ENCODE measurements around the gene ARG2. TPM values are rescaled to one million over a fixed set of nuclear protein-coding genes. Genes with fewer than 3 reads are reported as not detected.

The ARG2 gene
- total and polyA plus RNA-seq, 2 experiments from 2014 or later = 29.0 to 35.0 TPM

DNA sequence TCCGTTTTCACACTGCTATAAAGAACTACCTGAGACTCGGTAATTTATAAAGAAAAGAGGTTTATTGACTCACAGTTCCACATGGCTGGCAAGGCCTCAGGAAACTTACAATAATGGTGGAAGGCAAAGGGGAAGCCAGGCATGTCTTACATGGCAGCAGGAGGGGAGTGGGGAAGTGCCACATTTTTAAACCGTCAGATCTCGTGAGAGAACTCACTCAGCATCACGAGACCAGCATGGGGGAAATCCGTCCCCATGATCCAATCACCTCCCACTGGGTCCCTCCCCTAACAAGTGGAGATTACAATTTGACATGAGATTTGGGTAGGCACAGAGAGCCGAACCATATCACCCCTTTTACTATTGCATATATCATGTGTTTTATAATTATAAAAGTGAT, 17.6 kb upstream of the ARG2 start:
- H3K27me3 ChIP-seq = no peaks in the 10 kb centered on the region
- no peaks in the 10 kb centered on the region for H3K36me3 ChIP-seq (replicated peaks; ENCODE audit: insufficient read depth, low read depth)
- no peaks in the 10 kb centered on the region for H3K9me3 ChIP-seq (ENCODE audit: low read depth)
- no peak for DNase-seq (ENCODE audit: low spot score)
- WGBS (ENCODE audit: low lambda C conversion rate, missing lambda C conversion rate) = 65% methylated on average over 7 of the region's 7 CpGs
- H3K4me2 ChIP-seq = no peak overlapping the region
- no peaks in the 10 kb centered on the region for H3K4me1 ChIP-seq (ENCODE audit: insufficient read depth)
- peaks cover 21% of the 10 kb centered on the region for H3K79me2 ChIP-seq
- H3K9me2 ChIP-seq (replicated peaks; ENCODE audit: insufficient read depth) = no peaks in the 10 kb centered on the region
- no peak overlapping the region for H3K27ac ChIP-seq
- H2AFZ ChIP-seq = no peak overlapping the region
- no peak overlapping the region for H3K4me3 ChIP-seq
- TF ChIP-seq, protein P1, sequence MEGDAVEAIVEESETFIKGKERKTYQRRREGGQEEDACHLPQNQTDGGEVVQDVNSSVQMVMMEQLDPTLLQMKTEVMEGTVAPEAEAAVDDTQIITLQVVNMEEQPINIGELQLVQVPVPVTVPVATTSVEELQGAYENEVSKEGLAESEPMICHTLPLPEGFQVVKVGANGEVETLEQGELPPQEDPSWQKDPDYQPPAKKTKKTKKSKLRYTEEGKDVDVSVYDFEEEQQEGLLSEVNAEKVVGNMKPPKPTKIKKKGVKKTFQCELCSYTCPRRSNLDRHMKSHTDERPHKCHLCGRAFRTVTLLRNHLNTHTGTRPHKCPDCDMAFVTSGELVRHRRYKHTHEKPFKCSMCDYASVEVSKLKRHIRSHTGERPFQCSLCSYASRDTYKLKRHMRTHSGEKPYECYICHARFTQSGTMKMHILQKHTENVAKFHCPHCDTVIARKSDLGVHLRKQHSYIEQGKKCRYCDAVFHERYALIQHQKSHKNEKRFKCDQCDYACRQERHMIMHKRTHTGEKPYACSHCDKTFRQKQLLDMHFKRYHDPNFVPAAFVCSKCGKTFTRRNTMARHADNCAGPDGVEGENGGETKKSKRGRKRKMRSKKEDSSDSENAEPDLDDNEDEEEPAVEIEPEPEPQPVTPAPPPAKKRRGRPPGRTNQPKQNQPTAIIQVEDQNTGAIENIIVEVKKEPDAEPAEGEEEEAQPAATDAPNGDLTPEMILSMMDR (IDR thresholded peaks at IDR 0.05; ENCODE audit: poor library complexity) = no peak
- TF ChIP-seq EZH2 (IDR thresholded peaks at IDR 0.05; ENCODE audit: borderline replicate concordance) (no peak), EZH2phosphoT487 (IDR thresholded peaks at IDR 0.05; ENCODE audit: low read depth, severe bottlenecking, unreplicated experiment) (no peak)
- H4K20me1 ChIP-seq (ENCODE audit: insufficient read depth, poor library complexity, severe bottlenecking) = no peaks in the 10 kb centered on the region

DNA sequence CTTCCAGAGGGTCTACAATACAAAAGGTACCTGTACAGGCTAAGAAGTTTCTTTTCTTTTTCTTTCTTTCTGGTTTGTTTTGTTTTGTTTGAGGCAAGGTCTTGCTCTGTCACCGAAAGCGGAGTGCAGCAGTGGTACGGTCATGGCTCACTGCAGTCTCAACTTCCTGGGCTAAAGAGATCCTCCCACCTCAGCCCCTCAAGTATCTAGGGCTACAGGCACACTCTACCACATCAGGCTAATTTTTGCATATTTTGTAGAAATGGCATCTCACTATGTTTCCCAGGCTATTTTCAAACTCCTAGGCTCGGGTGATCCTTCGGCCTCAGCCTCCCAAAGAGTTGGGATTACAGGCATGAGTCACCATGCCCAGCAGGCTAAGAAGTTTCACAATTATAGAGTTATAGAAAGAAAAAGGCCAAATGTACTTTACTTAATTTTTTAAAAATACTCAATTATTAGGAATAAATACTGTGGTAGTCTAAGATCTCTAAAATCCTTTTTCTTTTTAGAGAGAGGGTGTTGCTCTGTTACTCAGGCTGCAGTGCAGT, 16.6 kb upstream of the ARG2 start:
- H3K9me3 ChIP-seq (ENCODE audit: low read depth) = no peaks in the 10 kb centered on the region
- whole genome bisulfite sequencing (ENCODE audit: low lambda C conversion rate, missing lambda C conversion rate) = 71% methylated on average over 5 of the region's 5 CpGs
- H3K36me3 ChIP-seq (replicated peaks; ENCODE audit: insufficient read depth, low read depth) = no peaks in the 10 kb centered on the region
- H3K79me2 ChIP-seq = peaks cover 11% of the 10 kb centered on the region
- no peak overlapping the region for H3K4me3 ChIP-seq
- TF ChIP-seq EZH2 (IDR thresholded peaks at IDR 0.05; ENCODE audit: borderline replicate concordance) = no peak
- TF ChIP-seq, protein P1 (IDR thresholded peaks at IDR 0.05; ENCODE audit: poor library complexity) = no peak
- TF ChIP-seq EZH2phosphoT487 (IDR thresholded peaks at IDR 0.05; ENCODE audit: low read depth, severe bottlenecking, unreplicated experiment) = no peak
- no peaks in the 10 kb centered on the region for H3K4me1 ChIP-seq (ENCODE audit: insufficient read depth)
- no peak overlapping the region for H3K27ac ChIP-seq
- no peak overlapping the region for H2AFZ ChIP-seq
- no peaks in the 10 kb centered on the region for H3K27me3 ChIP-seq
- no peaks in the 10 kb centered on the region for H4K20me1 ChIP-seq (ENCODE audit: insufficient read depth, poor library complexity, severe bottlenecking)
- no peak for DNase-seq (ENCODE audit: low spot score)
- H3K4me2 ChIP-seq = no peak overlapping the region
- H3K9me2 ChIP-seq (replicated peaks; ENCODE audit: insufficient read depth) = no peaks in the 10 kb centered on the region

DNA sequence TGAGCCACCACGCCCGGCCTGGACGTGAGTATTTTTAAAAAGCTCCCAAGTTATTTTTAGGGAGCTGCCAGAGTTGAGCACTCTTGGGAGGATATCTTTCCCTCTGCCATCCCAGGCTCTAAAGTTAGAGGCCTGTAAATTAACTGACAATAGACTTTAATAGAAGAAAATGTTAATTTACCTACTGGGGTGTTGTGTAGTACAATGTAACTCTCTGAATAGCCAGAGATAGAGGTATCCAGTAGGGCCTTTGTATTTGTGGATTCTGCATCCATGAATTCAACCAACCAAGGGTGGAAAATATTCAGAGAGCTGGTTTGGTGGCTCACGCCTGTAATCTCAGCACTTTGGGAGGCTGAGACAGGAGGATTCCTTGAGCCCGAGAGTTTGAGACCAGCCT, 12.1 kb upstream of the ARG2 start:
- Histone ChIP-seq H3K9me2 (replicated peaks; ENCODE audit: insufficient read depth) (no peaks in the 10 kb centered on the region), H2AFZ (no peak overlapping the region), H3K4me3 (no peak overlapping the region), H3K4me2 (no peak overlapping the region), H4K20me1 (ENCODE audit: insufficient read depth, poor library complexity, severe bottlenecking) (no peaks in the 10 kb centered on the region), H3K4me1 (ENCODE audit: insufficient read depth) (no peaks in the 10 kb centered on the region), H3K79me2 (no peaks in the 10 kb centered on the region), H3K36me3 (replicated peaks; ENCODE audit: insufficient read depth, low read depth) (no peaks in the 10 kb centered on the region), H3K27ac (no peak overlapping the region), H3K27me3 (no peaks in the 10 kb centered on the region), H3K9me3 (ENCODE audit: low read depth) (no peaks in the 10 kb centered on the region)
- no peak for DNase-seq (ENCODE audit: low spot score)
- 96% methylated on average over 5 of the region's 5 CpGs for WGBS (ENCODE audit: low lambda C conversion rate, missing lambda C conversion rate)
- TF ChIP-seq, protein P1 (IDR thresholded peaks at IDR 0.05; ENCODE audit: poor library complexity) = no peak
- no peak for TF ChIP-seq EZH2phosphoT487 (IDR thresholded peaks at IDR 0.05; ENCODE audit: low read depth, severe bottlenecking, unreplicated experiment)
- TF ChIP-seq EZH2 (IDR thresholded peaks at IDR 0.05; ENCODE audit: borderline replicate concordance) = no peak
